GM18870 (cell line): ENCODE measurements around the gene PRDX6.
"Not testable (repeated sequence)": the region's sequence is repeated elsewhere in the genome, so short reads cannot be mapped to it uniquely, and the experiment has no call there.

ENCODE experiments used
- ATAC-seq: cut with Tn5 transposase; IDR thresholded peaks from one replicate; pipeline ENCODE4 v1.9.1; 2021; ENCODE audit warnings: moderate library complexity; ENCODE audit not compliant: unreplicated experiment

PRDX6 gene

GRCh38 chr1:173496757-173497320 is 19.7 kb downstream of the PRDX6 start:
- no peak for ATAC-seq

GRCh38 chr1:173499729-173500128 is 22.6 kb downstream of the PRDX6 start:
- no peak for ATAC-seq

- no peak for ATAC-seq
Measured at GRCh38 chr1:173502104-173502503, 25.0 kb downstream of the PRDX6 start.

GRCh38 chr1:173503391-173503790 is 26.3 kb downstream of the PRDX6 start:
- ATAC-seq = no peak

- no peak for ATAC-seq
Measured at GRCh38 chr1:173504268-173504667, 27.1 kb downstream of the PRDX6 start.

- no peak for ATAC-seq
Measured at GRCh38 chr1:173505391-173505790, 28.3 kb downstream of the PRDX6 start.

GRCh38 chr1:173506437-173506836 is 29.3 kb downstream of the PRDX6 start:
- no peak for ATAC-seq

GRCh38 chr1:173507205-173507846 is 30.2 kb downstream of the PRDX6 start:
- no peak for ATAC-seq

- no peak for ATAC-seq
Measured at GRCh38 chr1:173507847-173508209, 30.7 kb downstream of the PRDX6 start.

- no peak for ATAC-seq
Measured at GRCh38 chr1:173508541-173508940, 31.4 kb downstream of the PRDX6 start.

GRCh38 chr1:173509797-173510196 is 32.7 kb downstream of the PRDX6 start:
- no peak for ATAC-seq

- not testable (repeated sequence) for ATAC-seq
Measured at GRCh38 chr1:173514503-173514902, 37.4 kb downstream of the PRDX6 start.

GRCh38 chr1:173520799-173521198 is 43.7 kb downstream of the PRDX6 start:
- no peak for ATAC-seq

GRCh38 chr1:173523329-173523728 is 46.2 kb downstream of the PRDX6 start:
- no peak for ATAC-seq

- no peak for ATAC-seq
Measured at GRCh38 chr1:173525926-173526325, 48.8 kb downstream of the PRDX6 start.

- no peak for ATAC-seq
Measured at GRCh38 chr1:173527151-173527826, 50.2 kb downstream of the PRDX6 start.

- no peak for ATAC-seq
Measured at GRCh38 chr1:173529106-173529505, 52.0 kb downstream of the PRDX6 start.

- ATAC-seq = no peak
Measured at GRCh38 chr1:173530795-173531693, 53.9 kb downstream of the PRDX6 start.

- ATAC-seq = no peak
Measured at GRCh38 chr1:173532237-173532636, 55.1 kb downstream of the PRDX6 start.

- no peak for ATAC-seq
Measured at GRCh38 chr1:173536223-173536622, 59.1 kb downstream of the PRDX6 start.
